ENCODE data around the gene MSRB3. TPM values are rescaled to one million over a fixed set of nuclear protein-coding genes. Genes with fewer than 3 reads are reported as not detected.

MSRB3 gene
- polyA plus RNA-seq, 1 of the 3 experiments (the other 2 are of a cell fraction), result 24.3 TPM

DNA sequence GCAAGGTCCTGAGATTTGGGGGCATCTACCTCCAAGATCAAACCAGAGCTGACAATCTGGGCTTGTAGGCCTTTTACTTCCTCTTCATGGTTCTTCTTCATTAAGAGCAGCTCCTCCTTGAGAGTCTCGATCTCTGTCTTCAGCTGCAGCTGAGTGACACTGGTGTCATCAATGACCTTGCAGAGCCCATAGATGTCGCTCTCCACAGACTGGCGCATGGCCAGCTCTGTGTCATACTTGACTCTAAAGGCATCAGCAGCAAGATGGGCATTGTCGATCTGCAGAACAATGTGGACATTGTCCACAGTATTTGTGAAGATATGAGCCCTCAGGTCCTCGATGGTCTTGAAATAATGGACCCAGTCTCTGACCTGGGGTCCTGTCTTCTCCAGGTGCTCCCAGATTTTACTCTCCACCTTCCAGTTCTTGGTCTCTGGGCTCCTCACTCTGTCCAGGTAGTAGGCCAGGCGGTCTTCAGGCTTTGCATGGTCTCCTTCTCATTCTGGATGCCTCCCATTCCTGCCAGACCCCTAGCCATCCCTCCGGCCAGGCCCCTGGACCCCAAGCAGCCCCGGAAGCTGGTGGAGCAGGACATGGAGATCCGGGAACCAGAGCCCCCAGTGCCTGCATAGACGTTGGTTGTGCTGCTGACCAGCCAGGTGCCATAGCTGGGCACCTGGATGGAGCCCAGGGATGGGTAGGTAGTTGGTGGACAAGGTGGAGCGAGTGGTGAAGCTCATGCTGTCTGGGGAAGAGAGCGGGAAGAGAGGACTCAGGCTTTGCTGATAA, 141.0 kb downstream of the MSRB3 start:
- ChIA-PET CTCF (no interaction called here), POLR2A (no interaction called here)
- Histone ChIP-seq H3K4me2 (no peak overlapping the region), H4K20me1 (ENCODE audit: insufficient read depth) (no peaks in the 10 kb centered on the region), H3K9ac (no peak overlapping the region), H3K9me2 (no peaks in the 10 kb centered on the region), H3K4me3 (ENCODE audit: low read depth in 2 of 2, low read length in 1 of 2) (no peak overlapping the region), H3K27ac (ENCODE audit: low read depth in 2 of 2, low read length in 1 of 2) (no peak overlapping the region), H2AFZ (ENCODE audit: low read depth) (no peak overlapping the region), H3F3A (replicated peaks; ENCODE audit: insufficient read depth) (peaks cover 19% of the 10 kb centered on the region), H3K9me3 (peaks cover 19% of the 10 kb centered on the region), H3K27me3 (ENCODE audit: insufficient read depth) (no peaks in the 10 kb centered on the region), H3K79me2 (ENCODE audit: insufficient read depth) (peaks cover under 1% of the 10 kb centered on the region; the same call in 1 of the 2 replicates), H3K4me1 (ENCODE audit: control insufficient read depth in 1 of 2, insufficient read depth in 2 of 2, low read depth in 1 of 2, low read length in 1 of 2) (no peaks in the 10 kb centered on the region), H3K36me3 (replicated peaks in 1 of 2; ENCODE audit: control insufficient read depth in 1 of 2, insufficient read depth in 2 of 2, low read length in 1 of 2) (peaks cover 0 to 31% of the 10 kb centered on the region in 2 experiments)
- no peak for DNase-seq
- WGBS (ENCODE audit: low lambda C conversion rate), result 44% methylated on average over 12 of the region's 12 CpGs
- TF ChIP-seq NRF1 (IDR thresholded peaks at IDR 0.05; ENCODE audit: low read depth, low read length) (no peak), SIN3A (IDR thresholded peaks at IDR 0.05; ENCODE audit: borderline replicate concordance, low read depth, low read length) (no peak), NFIC (IDR thresholded peaks at IDR 0.05; ENCODE audit: borderline replicate concordance) (no peak), RCOR1 (IDR thresholded peaks at IDR 0.05; ENCODE audit: low read length) (no peak), ELF1 (IDR thresholded peaks at IDR 0.05) (no peak), GATA2 (CRISPR knock-in tag; IDR thresholded peaks at IDR 0.05) (no peak), TCF12 (IDR thresholded peaks at IDR 0.05) (no peak), POLR2AphosphoS5 (IDR thresholded peaks at IDR 0.05; ENCODE audit: low read depth, low read length) (no peak), TEAD4 (IDR thresholded peaks at IDR 0.05; ENCODE audit: borderline replicate concordance, insufficient read depth) (no peak)
- TF ChIP-seq, protein P1, sequence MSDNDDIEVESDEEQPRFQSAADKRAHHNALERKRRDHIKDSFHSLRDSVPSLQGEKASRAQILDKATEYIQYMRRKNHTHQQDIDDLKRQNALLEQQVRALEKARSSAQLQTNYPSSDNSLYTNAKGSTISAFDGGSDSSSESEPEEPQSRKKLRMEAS (IDR thresholded peaks at IDR 0.05; ENCODE audit: low read depth), result no peak
- TF ChIP-seq, protein P2, sequence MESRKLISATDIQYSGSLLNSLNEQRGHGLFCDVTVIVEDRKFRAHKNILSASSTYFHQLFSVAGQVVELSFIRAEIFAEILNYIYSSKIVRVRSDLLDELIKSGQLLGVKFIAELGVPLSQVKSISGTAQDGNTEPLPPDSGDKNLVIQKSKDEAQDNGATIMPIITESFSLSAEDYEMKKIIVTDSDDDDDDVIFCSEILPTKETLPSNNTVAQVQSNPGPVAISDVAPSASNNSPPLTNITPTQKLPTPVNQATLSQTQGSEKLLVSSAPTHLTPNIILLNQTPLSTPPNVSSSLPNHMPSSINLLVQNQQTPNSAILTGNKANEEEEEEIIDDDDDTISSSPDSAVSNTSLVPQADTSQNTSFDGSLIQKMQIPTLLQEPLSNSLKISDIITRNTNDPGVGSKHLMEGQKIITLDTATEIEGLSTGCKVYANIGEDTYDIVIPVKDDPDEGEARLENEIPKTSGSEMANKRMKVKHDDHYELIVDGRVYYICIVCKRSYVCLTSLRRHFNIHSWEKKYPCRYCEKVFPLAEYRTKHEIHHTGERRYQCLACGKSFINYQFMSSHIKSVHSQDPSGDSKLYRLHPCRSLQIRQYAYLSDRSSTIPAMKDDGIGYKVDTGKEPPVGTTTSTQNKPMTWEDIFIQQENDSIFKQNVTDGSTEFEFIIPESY (IDR thresholded peaks at IDR 0.05; ENCODE audit: borderline replicate concordance, low read depth), result no peak

DNA sequence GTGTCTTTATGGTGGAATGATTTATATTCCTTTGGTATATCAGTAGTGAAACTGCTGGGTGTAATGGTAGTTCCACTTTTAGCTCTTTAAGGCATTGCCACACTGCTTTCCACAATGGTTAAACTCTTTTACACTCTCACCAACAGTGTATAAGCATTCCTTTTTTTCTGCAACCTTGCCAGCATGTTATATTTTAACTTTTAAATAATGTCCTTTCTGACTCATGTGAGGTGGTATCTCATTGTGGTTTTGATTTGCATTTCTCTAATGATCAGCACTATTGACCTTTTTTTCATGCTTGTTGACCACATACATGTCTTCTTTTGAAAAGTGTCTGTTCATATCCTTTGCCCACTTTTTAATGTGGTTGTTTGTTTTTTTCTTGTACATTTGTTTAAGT, 142.5 kb downstream of the MSRB3 start:
- CTCF ChIA-PET, result no interaction called here
- H3K27ac ChIP-seq (ENCODE audit: low read depth in 2 of 2, low read length in 1 of 2), result no peak overlapping the region
- DNase-seq, result no peak
- H3K9ac ChIP-seq, result no peak overlapping the region
- no peak overlapping the region for H2AFZ ChIP-seq (ENCODE audit: low read depth)
- peaks cover 0 to 42% of the 10 kb centered on the region in 2 experiments for H3K36me3 ChIP-seq (replicated peaks in 1 of 2; ENCODE audit: control insufficient read depth in 1 of 2, insufficient read depth in 2 of 2, low read length in 1 of 2)
- no peaks in the 10 kb centered on the region for H4K20me1 ChIP-seq (ENCODE audit: insufficient read depth)
- TF ChIP-seq NRF1 (IDR thresholded peaks at IDR 0.05; ENCODE audit: low read depth, low read length), result no peak
- peaks cover 20% of the 10 kb centered on the region for H3F3A ChIP-seq (replicated peaks; ENCODE audit: insufficient read depth)
- H3K9me2 ChIP-seq, result no peaks in the 10 kb centered on the region
- H3K27me3 ChIP-seq (ENCODE audit: insufficient read depth), result no peaks in the 10 kb centered on the region
- peaks cover 31% of the 10 kb centered on the region for H3K9me3 ChIP-seq
- no peaks in the 10 kb centered on the region for H3K4me1 ChIP-seq (ENCODE audit: control insufficient read depth in 1 of 2, insufficient read depth in 2 of 2, low read depth in 1 of 2, low read length in 1 of 2)
- POLR2A ChIA-PET, result no interaction called here
- no peak overlapping the region for H3K4me3 ChIP-seq (ENCODE audit: low read depth in 2 of 2, low read length in 1 of 2)
- no peak overlapping the region for H3K4me2 ChIP-seq
- H3K79me2 ChIP-seq (ENCODE audit: insufficient read depth), result peaks cover 3% of the 10 kb centered on the region; the same call in 1 of the 2 replicates
